Esophagus mucosa (tissue), 1 donor: Measurements from ENCODE around the gene MYO10. TPM values are rescaled to one million over a fixed set of nuclear protein-coding genes. Genes with fewer than 3 reads are reported as not detected.
A peak's percentile ranks its signal among the peaks of the same experiment; 100 is the strongest.
"Not testable (repeated sequence)": the region's sequence is repeated elsewhere in the genome, so short reads cannot be mapped to it uniquely, and the experiment has no call there.

Source experiments
- ATAC-seq: fragments of 200-7000 bp; cut with Tn5 transposase; one replicate; pipeline ENCODE4 v1.9.1; 2020
- total RNA-seq: library from RNA; stranded (reverse); gene quantifications from one replicate; pipeline ENCODE4 v1.2.4, GENCODE V29; 2023
- donor health status: DM: yes; HTN: yes; CAD: no.

The MYO10 gene
- total RNA-seq, 1 donor from 2014 or later: 27.3 TPM

- ATAC-seq: no peak
Measured at GRCh38 chr5:16859346-16859745, 76.7 kb downstream of the MYO10 start.

GRCh38 chr5:16858151-16858550 is 77.9 kb downstream of the MYO10 start:
- no peak for ATAC-seq

GRCh38 chr5:16857635-16858034 is 78.5 kb downstream of the MYO10 start:
- ATAC-seq: peak; percentile 53

GRCh38 chr5:16856531-16856930 is 79.6 kb downstream of the MYO10 start:
- ATAC-seq: peak; percentile 99

GRCh38 chr5:16855898-16856297 is 80.2 kb downstream of the MYO10 start:
- ATAC-seq: no peak

GRCh38 chr5:16855485-16855884 is 80.6 kb downstream of the MYO10 start:
- ATAC-seq: peak; percentile 70

GRCh38 chr5:16854351-16854750 is 81.7 kb downstream of the MYO10 start:
- no peak for ATAC-seq

- no peak for ATAC-seq
Measured at GRCh38 chr5:16853518-16853917, 82.6 kb downstream of the MYO10 start.

GRCh38 chr5:16852251-16853005 is 83.7 kb downstream of the MYO10 start:
- no peak for ATAC-seq

GRCh38 chr5:16849775-16850174 is 86.3 kb downstream of the MYO10 start:
- ATAC-seq: no peak

GRCh38 chr5:16849181-16849580 is 86.9 kb downstream of the MYO10 start:
- no peak for ATAC-seq

- ATAC-seq: no peak
Measured at GRCh38 chr5:16844952-16845351, 91.1 kb downstream of the MYO10 start.

GRCh38 chr5:16842896-16843295 is 93.2 kb downstream of the MYO10 start:
- peak; percentile 65 for ATAC-seq

- ATAC-seq: no peak
Measured at GRCh38 chr5:16841416-16841815, 94.7 kb downstream of the MYO10 start.

- no peak for ATAC-seq
Measured at GRCh38 chr5:16837305-16837704, 98.8 kb downstream of the MYO10 start.

- ATAC-seq: no peak
Measured at GRCh38 chr5:16834029-16834428, 102.1 kb downstream of the MYO10 start.

- ATAC-seq: not testable (repeated sequence)
Measured at GRCh38 chr5:16831326-16831725, 104.8 kb downstream of the MYO10 start.

GRCh38 chr5:16827755-16828154 is 108.3 kb downstream of the MYO10 start:
- ATAC-seq: no peak

GRCh38 chr5:16826379-16827125 is 109.5 kb downstream of the MYO10 start:
- no peak for ATAC-seq

GRCh38 chr5:16819522-16820167 is 116.4 kb downstream of the MYO10 start:
- ATAC-seq: no peak

GRCh38 chr5:16815432-16815831 is 120.7 kb downstream of the MYO10 start:
- no peak for ATAC-seq

- no peak for ATAC-seq
Measured at GRCh38 chr5:16812911-16813310, 123.2 kb downstream of the MYO10 start.

- no peak for ATAC-seq
Measured at GRCh38 chr5:16812448-16812847, 123.6 kb downstream of the MYO10 start.
